Amygdala (tissue), 56 donors: Measurements from ENCODE around the gene ANXA5.
A peak's percentile ranks its signal among the peaks of the same experiment; 100 is the strongest.
"Not testable (repeated sequence)": the region's sequence is repeated elsewhere in the genome, so short reads cannot be mapped to it uniquely, and the experiment has no call there.

Source experiments
- DNase-seq, 56 donors: peaks; one replicate each; lab custom pipeline; 2025; lab: John Stamatoyannopoulos, UW

ANXA5 gene

GRCh38 chr4:121680571-121680970, 16.2 kb downstream of the ANXA5 start:
- DNase-seq, result no peak

GRCh38 chr4:121679951-121680350, 16.8 kb downstream of the ANXA5 start:
- DNase-seq, result no peak

DNA sequence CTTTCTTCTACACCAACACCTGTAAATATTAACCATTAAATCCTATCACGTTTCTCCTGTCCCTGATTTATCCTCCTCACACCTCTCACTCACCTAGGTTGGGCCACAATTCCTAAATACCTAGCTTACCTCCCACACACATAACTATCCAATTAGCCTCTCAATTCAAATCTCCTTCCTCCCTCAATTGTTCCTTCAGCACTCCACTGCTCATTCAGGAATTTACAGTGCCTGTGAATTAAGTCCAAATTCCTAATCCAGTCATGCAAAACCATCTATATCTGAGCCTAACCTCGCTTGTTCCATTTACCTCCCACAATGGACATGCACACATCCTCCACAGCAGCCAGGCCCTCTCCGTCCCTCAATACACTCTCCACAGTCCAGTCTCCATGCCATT, 17.5 kb downstream of the ANXA5 start:
- DNase-seq, result no peak

DNA sequence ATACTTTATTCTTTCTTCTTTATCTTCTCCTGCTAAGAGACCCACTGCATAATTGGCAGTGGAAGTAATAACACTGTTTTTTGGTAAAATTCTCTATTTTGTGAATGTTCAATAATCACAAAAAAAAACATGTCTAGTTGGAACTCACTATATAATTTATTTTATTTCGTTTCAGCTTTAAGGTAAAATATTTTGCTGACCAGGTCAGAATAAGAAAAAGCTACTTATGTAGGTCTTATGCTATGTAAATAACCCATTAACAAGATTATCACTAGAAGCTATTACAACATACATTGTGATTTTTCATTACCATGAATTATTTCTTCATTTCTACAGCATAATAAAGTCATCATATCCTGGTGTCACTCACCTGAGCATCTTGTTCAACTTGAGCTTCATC, 19.3 kb downstream of the ANXA5 start:
- no peak for DNase-seq

DNA sequence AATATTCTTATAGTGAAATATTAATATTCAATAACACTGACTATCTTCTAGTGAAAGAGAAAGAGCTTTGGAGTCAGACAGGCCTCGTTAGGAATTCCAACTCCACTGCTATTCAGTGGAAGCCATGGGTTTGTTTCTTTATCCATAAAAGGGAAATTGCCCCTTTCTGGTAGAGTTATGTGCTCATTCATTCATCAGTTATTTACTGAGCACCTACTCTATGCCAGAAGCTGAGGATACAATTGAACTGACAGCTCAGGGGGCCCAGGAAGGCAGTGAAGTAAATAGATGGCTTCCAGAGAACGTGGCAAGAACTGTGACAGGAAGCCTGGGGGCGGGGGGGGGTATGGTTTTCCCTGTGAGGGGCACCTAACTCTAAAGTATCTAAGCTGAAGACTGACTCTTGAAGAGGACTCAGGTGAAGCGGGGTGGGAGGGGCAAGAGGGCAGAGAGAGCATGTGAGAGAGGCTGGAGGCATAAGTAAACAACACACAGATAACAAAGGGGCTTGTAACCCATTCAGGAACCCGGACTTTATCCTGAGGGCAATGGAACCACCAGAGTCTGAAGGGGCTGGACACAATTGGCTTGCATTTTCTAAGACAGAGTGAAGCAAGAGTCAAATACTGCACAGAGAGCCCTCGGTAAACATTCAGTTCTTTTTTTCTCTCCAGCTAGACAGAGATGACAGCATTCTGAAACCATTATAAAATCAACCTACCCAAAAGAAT, 20.3 kb downstream of the ANXA5 start:
- DNase-seq, result no peak

GRCh38 chr4:121675715-121676114, 21.1 kb downstream of the ANXA5 start:
- no peak for DNase-seq

GRCh38 chr4:121674696-121675095, 22.1 kb downstream of the ANXA5 start:
- DNase-seq, result no peak

GRCh38 chr4:121674191-121674590, 22.6 kb downstream of the ANXA5 start:
- no peak for DNase-seq

DNA sequence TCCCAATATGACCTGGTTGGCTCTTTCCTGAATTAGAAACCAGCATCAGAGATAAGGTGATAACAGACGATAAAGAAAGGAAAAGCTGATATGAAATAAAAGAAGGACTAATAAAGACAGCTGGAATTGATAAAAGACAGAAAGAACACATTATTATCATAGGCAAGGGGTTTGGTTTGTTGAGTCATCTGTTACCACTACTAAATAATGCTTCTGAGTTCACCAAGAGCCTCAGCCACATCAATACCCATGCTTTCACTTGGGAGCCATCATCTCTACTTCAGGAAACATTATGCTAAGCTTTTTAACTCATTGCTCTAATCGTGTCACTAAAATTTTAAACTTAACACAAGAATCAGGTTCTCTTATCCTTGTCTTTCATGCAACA, 27.6 kb downstream of the ANXA5 start:
- no peak for DNase-seq

- DNase-seq, result no peak
Observed at GRCh38 chr4:121668368-121669162, 28.2 kb downstream of the ANXA5 start.

GRCh38 chr4:121666091-121666679, 30.6 kb downstream of the ANXA5 start:
- no peak for DNase-seq

- DNase-seq, result no peak
Observed at GRCh38 chr4:121665371-121665770, 31.4 kb downstream of the ANXA5 start.

GRCh38 chr4:121662225-121662624, 34.6 kb downstream of the ANXA5 start:
- DNase-seq, result no peak

- not testable (repeated sequence) for DNase-seq
Observed at GRCh38 chr4:121660175-121660933, 36.4 kb downstream of the ANXA5 start.

- no peak for DNase-seq
Observed at GRCh38 chr4:121658125-121658524, 38.7 kb downstream of the ANXA5 start.

- peak in 32 of 56 donors; percentile 0 to 57 (median 8) for DNase-seq
Observed at GRCh38 chr4:121656269-121656641, 40.5 kb downstream of the ANXA5 start.

DNA sequence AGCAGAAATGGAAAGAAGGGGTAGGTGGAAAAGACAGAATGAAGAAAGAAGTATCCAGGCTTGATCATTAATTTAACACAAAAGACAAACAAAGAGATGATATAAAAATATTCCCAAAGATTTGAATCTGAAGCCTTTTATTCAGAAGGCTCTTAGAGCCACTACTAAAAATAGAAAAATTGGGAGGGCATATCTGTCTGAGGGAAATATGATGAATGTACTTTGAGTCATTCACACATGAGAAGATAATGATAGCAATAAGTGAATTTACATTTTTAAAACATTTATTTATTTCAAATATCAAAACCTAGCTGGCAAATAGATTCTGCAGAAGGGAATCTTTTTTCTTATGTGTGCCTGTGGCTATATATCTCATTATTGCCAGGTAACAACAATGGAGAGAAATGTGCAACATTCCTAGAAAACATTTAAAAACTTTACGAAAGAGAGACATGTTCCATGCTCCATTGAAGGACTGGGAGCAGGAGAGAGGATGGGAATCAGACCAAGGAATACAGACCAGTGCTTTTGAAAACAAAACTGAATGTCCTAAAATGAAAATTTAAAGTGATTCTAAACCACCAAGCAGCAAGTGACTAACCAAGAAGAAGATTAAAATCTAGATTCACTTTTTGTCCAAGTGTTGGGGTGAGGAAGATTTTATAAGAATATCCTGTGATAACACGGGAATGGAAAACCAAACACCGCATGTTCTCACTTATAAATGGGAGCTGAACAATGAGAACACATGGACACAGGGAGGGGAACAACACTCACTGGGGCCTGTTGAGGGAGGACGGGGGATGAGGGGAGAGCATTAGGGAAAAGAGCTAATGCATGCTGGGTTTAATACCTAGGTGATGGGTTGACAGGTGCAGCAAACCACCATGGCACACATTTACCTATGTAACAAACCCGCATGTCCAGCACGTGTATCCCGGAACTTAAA, 41.2 kb downstream of the ANXA5 start:
- DNase-seq, result no peak

DNA sequence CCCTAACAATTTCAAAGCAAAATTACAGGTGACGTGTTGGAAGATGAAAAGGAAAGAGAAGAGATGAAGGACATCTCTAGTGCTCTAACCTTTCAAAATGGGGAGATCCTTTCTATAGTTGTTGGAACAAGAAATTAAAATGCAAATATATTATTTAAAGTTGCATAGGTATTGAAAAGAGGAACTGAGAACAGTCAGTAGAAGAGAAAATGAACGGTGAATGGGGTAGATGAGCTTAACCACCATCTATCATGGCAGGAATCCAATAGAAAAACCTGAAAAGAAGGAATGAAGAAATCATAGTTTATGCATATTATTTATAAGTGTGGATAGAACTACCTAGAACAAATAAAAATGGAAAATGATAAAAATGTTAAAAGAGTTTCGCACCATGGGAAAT, 42.0 kb downstream of the ANXA5 start:
- DNase-seq, result no peak

DNA sequence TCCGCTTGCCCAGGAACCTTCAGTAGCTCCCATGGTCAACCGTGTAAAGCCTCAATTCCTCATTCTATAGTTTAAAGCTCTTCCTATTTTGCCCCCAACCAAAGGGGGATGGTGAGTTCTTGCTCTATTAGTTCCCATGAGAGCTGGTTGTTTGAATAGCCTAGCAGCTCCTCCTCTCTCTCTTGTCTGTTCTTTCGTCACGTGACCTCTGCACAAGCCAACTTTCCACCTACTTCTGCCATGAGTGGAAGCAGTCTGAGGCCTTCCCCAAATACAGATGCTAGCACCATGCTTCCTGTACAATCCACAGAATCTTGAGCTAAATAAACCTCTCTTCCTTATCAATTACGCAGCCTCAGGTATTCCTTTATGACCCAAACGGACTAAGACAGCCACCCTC, 42.8 kb downstream of the ANXA5 start:
- DNase-seq, result no peak

GRCh38 chr4:121653214-121653613, 43.6 kb downstream of the ANXA5 start:
- DNase-seq, result no peak
